Stomach (tissue), 4 donors: ENCODE measurements around the gene KIF20A.

ENCODE experiments used
- POLR2A ChIP-seq, 4 donors: fragments of 450-650 bp; IDR thresholded peaks; one replicate each; pipeline ENCODE4 v1.6.1; 2016; ENCODE audit warnings: antibody characterized with exemption in 4 of 4, control low read depth in 2 of 4, mild to moderate bottlenecking in 1 of 4, moderate library complexity in 1 of 4
- TF ChIP-seq, protein P1 (sequence below), 7 experiments: fragments of 450-650 bp in 4 of 7; fragments of 200-600 bp in 3 of 7; sonication (generic) in 3 of 7; IDR thresholded peaks; one replicate each; pipeline ENCODE4 v1.5.1; 2016 to 2019; ENCODE audit warnings: antibody characterized with exemption in 7 of 7, control low read depth in 2 of 7, mild to moderate bottlenecking in 1 of 7

DNA sequence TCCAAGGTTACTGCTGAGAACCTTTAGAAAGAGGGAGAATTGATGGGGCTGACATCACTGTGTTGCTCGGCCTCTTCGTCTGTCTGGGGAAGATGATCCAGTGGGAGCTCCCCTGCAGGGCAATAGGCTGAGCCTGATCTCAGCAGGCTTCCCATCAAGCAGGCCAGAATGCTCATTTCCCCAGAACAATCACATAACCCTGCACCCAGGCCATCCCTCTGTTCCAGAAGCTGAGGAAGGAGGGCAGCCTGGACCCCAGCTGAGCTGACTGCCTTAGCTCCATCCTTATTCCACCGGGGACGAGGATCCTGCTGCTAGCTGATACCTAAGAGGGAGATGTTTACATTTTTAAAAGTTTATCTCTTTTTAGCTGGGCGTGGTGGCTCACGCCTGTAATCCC lies 45.8 kb downstream of the KIF20A start:
- TF ChIP-seq, protein P1, sequence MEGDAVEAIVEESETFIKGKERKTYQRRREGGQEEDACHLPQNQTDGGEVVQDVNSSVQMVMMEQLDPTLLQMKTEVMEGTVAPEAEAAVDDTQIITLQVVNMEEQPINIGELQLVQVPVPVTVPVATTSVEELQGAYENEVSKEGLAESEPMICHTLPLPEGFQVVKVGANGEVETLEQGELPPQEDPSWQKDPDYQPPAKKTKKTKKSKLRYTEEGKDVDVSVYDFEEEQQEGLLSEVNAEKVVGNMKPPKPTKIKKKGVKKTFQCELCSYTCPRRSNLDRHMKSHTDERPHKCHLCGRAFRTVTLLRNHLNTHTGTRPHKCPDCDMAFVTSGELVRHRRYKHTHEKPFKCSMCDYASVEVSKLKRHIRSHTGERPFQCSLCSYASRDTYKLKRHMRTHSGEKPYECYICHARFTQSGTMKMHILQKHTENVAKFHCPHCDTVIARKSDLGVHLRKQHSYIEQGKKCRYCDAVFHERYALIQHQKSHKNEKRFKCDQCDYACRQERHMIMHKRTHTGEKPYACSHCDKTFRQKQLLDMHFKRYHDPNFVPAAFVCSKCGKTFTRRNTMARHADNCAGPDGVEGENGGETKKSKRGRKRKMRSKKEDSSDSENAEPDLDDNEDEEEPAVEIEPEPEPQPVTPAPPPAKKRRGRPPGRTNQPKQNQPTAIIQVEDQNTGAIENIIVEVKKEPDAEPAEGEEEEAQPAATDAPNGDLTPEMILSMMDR (IDR thresholded peaks at IDR 0.05) = no peak
- no peak for TF ChIP-seq POLR2A (IDR thresholded peaks at IDR 0.05)
